GM10847 (cell line): ENCODE results near the gene PTPN23.

Experiments used
- POLR2A ChIP-seq: IDR thresholded peaks from 2 replicates; pipeline ENCODE4 v1.6.1; 2011; ENCODE audit not compliant: insufficient read length; ENCODE audit errors: extremely low read depth

Gene PTPN23

GRCh38 chr3:47420044-47420430, 39.2 kb downstream of the PTPN23 start:
- no peak for TF ChIP-seq POLR2A

- TF ChIP-seq POLR2A = no peak
Observed at GRCh38 chr3:47420511-47421484, 40.0 kb downstream of the PTPN23 start.

GRCh38 chr3:47421741-47422649, 41.2 kb downstream of the PTPN23 start:
- TF ChIP-seq POLR2A = no peak

GRCh38 chr3:47422743-47423142, 41.9 kb downstream of the PTPN23 start:
- TF ChIP-seq POLR2A = no peak

GRCh38 chr3:47423548-47424145, 42.8 kb downstream of the PTPN23 start:
- TF ChIP-seq POLR2A = no peak

GRCh38 chr3:47424434-47425382, 43.9 kb downstream of the PTPN23 start:
- no peak for TF ChIP-seq POLR2A

- TF ChIP-seq POLR2A = no peak
Observed at GRCh38 chr3:47425383-47425778, 44.6 kb downstream of the PTPN23 start.

GRCh38 chr3:47425959-47426358, 45.1 kb downstream of the PTPN23 start:
- TF ChIP-seq POLR2A = no peak

- no peak for TF ChIP-seq POLR2A
Observed at GRCh38 chr3:47427866-47428265, 47.0 kb downstream of the PTPN23 start.

GRCh38 chr3:47428662-47429061, 47.8 kb downstream of the PTPN23 start:
- no peak for TF ChIP-seq POLR2A

- TF ChIP-seq POLR2A = no peak
Observed at GRCh38 chr3:47429476-47430270, 48.9 kb downstream of the PTPN23 start.

- TF ChIP-seq POLR2A = no peak
Observed at GRCh38 chr3:47430606-47431005, 49.8 kb downstream of the PTPN23 start.

- TF ChIP-seq POLR2A = no peak
Observed at GRCh38 chr3:47431225-47431624, 50.4 kb downstream of the PTPN23 start.
